Measurements from ENCODE around the gene LGR5. TPM values are rescaled to one million over a fixed set of nuclear protein-coding genes. Genes with fewer than 3 reads are reported as not detected.

LGR5 gene
- total RNA-seq, 2 experiments from 2014 or later = not detected

- no peak for TF ChIP-seq CTCF (IDR thresholded peaks at IDR 0.05)
These were observed 94.1 kb downstream of the LGR5 start for GRCh38 chr12:71533703-71534102.

GRCh38 chr12:71536279-71536938 is 96.8 kb downstream of the LGR5 start:
- DNase-seq (no peak), ATAC-seq (ENCODE audit: poor library complexity) (no peak)
- CTCF ChIA-PET = no interaction called here
- Histone ChIP-seq H3K4me1 (ENCODE audit: insufficient read depth, low read length) (no peaks in the 10 kb centered on the region), H3K4me3 (ENCODE audit: low read length) (no peak overlapping the region), H3K27me3 (ENCODE audit: control insufficient read depth in 1 of 2, insufficient read depth in 2 of 2, low read length in 2 of 2) (no peaks in the 10 kb centered on the region), H3K27ac (ENCODE audit: low read depth in 1 of 2, low read length in 2 of 2) (no peak overlapping the region), H3K36me3 (ENCODE audit: insufficient read depth, low read length) (no peaks in the 10 kb centered on the region), H3K9me3 (ENCODE audit: control insufficient read depth in 1 of 2, insufficient read depth in 1 of 2, low read length in 2 of 2) (no peaks in the 10 kb centered on the region)
- H3K27ac Mint-ChIP-seq = no peak overlapping the region
- no peaks in the 10 kb centered on the region for H3K36me3 Mint-ChIP-seq (ENCODE audit: low read depth)
- H3K27me3 Mint-ChIP-seq = no peaks in the 10 kb centered on the region
- POLR2A ChIA-PET = no interaction called here
- intact Hi-C loops (cut with DNase I, micrococcal nuclease) = no loop called here
- TF ChIP-seq CTCF (IDR thresholded peaks at IDR 0.05) = no peak
- no peaks in the 10 kb centered on the region for H3K4me1 Mint-ChIP-seq (ENCODE audit: low read depth)
- no peak overlapping the region for H3K4me3 Mint-ChIP-seq
- no peaks in the 10 kb centered on the region for H3K9me3 Mint-ChIP-seq

More at GRCh38 chr12:71533703-71534102, 94.1 kb downstream of the LGR5 start:
- POLR2A ChIA-PET = no interaction called here
- no peaks in the 10 kb centered on the region for H3K4me1 ChIP-seq (ENCODE audit: insufficient read depth, low read length)
- H3K27me3 ChIP-seq (ENCODE audit: control insufficient read depth in 1 of 2, insufficient read depth in 2 of 2, low read length in 2 of 2) = no peaks in the 10 kb centered on the region
- H3K36me3 ChIP-seq (ENCODE audit: insufficient read depth, low read length) = no peaks in the 10 kb centered on the region
- intact Hi-C loops (cut with DNase I, micrococcal nuclease) = no loop called here
- H3K36me3 Mint-ChIP-seq (ENCODE audit: low read depth) = no peaks in the 10 kb centered on the region
- ATAC-seq (ENCODE audit: poor library complexity) = no peak
- H3K27ac ChIP-seq (ENCODE audit: low read depth in 1 of 2, low read length in 2 of 2) = no peak overlapping the region
- no peaks in the 10 kb centered on the region for H3K9me3 ChIP-seq (ENCODE audit: control insufficient read depth in 1 of 2, insufficient read depth in 1 of 2, low read length in 2 of 2)
- H3K4me3 ChIP-seq (ENCODE audit: low read length) = no peak overlapping the region
- H3K27ac Mint-ChIP-seq = no peak overlapping the region
- H3K27me3 Mint-ChIP-seq = no peaks in the 10 kb centered on the region
- no peak overlapping the region for H3K4me3 Mint-ChIP-seq
- no peaks in the 10 kb centered on the region for H3K9me3 Mint-ChIP-seq
- no peak for DNase-seq
- H3K4me1 Mint-ChIP-seq (ENCODE audit: low read depth) = no peaks in the 10 kb centered on the region
- CTCF ChIA-PET = no interaction called here

- no peaks in the 10 kb centered on the region for H3K27me3 ChIP-seq (ENCODE audit: control insufficient read depth in 1 of 2, insufficient read depth in 2 of 2, low read length in 2 of 2)
- H3K36me3 Mint-ChIP-seq (ENCODE audit: low read depth) = no peaks in the 10 kb centered on the region
- intact Hi-C loops (cut with DNase I, micrococcal nuclease) = no loop called here
These were observed 97.5 kb downstream of the LGR5 start for GRCh38 chr12:71536939-71537622.

More at GRCh38 chr12:71536939-71537622, 97.5 kb downstream of the LGR5 start:
- Histone ChIP-seq H3K4me1 (ENCODE audit: insufficient read depth, low read length) (no peaks in the 10 kb centered on the region), H3K27ac (ENCODE audit: low read depth in 1 of 2, low read length in 2 of 2) (no peak overlapping the region), H3K4me3 (ENCODE audit: low read length) (no peak overlapping the region), H3K36me3 (ENCODE audit: insufficient read depth, low read length) (no peaks in the 10 kb centered on the region), H3K9me3 (ENCODE audit: control insufficient read depth in 1 of 2, insufficient read depth in 1 of 2, low read length in 2 of 2) (no peaks in the 10 kb centered on the region)
- H3K27ac Mint-ChIP-seq = no peak overlapping the region
- DNase-seq = no peak
- H3K4me1 Mint-ChIP-seq (ENCODE audit: low read depth) = no peaks in the 10 kb centered on the region
- no peaks in the 10 kb centered on the region for H3K27me3 Mint-ChIP-seq
- TF ChIP-seq CTCF (IDR thresholded peaks at IDR 0.05) = no peak
- POLR2A ChIA-PET = no interaction called here
- no peaks in the 10 kb centered on the region for H3K9me3 Mint-ChIP-seq
- ATAC-seq (ENCODE audit: poor library complexity) = no peak
- no peak overlapping the region for H3K4me3 Mint-ChIP-seq
- CTCF ChIA-PET = no interaction called here

All from CD4-positive, alpha-beta T cell (primary cell).